ENCODE data around the gene USP30.
A peak's percentile ranks its signal among the peaks of the same experiment; 100 is the strongest.
"Not testable (repeated sequence)": the region's sequence is repeated elsewhere in the genome, so short reads cannot be mapped to it uniquely, and the experiment has no call there.

USP30 gene

GRCh38 chr12:109048706-109049105 is 3.7 kb upstream of the USP30 start:
- H3K4me3 ChIP-seq (ENCODE audit: low read length); DNase-seq (ENCODE audit: low read depth, low spot score): not testable (repeated sequence)

DNA sequence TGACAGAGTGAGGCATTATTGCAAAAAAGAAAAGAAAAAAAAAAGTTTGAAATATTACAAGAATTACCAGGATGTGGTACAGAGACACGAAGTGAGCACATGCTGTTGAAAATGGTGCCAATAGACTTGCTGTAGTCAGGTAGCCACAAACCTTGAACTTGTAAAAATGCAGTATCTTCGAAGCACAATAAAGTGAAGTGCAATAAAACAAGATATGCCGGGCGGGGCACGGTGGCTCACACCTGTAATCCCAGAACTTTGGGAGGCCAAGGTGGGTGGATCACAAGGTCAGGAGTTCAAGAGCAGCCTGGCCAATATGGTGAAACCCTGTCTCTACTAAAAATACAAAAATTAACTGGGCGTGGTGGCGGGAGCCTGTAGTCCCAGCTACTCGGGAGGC is 2.6 kb upstream of the USP30 start:
- DNase-seq (ENCODE audit: low read depth, low spot score); H3K4me3 ChIP-seq (ENCODE audit: low read length): not testable (repeated sequence)

GRCh38 chr12:109052097-109052413 is 321 bp upstream of the USP30 start:
- DNase-seq (ENCODE audit: low read depth, low spot score): no peak
- H3K4me3 ChIP-seq (ENCODE audit: low read length): peak overlapping the region; percentile 92

DNA sequence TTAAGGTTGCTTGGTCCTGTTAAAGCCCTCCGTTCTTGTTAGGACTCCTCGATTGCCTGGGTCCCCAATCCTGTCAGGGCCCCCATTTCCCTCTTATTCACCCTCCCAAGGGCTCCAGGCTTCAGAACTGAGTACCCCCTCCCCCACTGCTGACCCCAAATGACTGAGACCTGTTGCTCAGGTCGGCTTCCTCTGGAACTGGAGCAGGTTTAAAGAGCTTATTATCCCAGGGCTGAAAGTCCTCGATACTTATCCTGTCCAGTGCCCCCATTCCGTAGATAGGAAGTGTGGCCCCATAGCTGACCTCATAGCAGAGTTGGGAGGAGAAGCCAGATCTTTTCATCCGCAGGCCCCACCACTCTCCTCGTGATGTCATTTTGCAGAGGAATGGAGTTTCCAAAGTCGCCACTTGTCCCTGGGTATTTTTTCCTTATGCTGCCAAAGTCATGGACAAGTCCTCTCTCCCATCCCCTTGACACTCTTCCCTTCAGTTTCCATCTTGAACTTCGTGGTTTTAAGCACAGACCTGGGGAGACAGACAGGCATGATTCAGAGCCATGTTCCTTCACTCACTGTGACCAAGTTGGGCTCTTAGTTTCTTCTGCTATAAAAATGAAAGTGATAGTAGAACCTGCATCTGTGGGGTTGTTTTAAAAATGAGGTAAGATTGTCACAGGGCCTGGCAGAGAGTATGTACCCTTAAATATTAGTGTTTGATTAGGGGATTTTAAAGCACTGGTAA is 1.2 kb downstream of the USP30 start:
- H3K4me3 ChIP-seq (ENCODE audit: low read length): peak overlapping the region; percentile 92
- no peak for DNase-seq (ENCODE audit: low read depth, low spot score)

DNA sequence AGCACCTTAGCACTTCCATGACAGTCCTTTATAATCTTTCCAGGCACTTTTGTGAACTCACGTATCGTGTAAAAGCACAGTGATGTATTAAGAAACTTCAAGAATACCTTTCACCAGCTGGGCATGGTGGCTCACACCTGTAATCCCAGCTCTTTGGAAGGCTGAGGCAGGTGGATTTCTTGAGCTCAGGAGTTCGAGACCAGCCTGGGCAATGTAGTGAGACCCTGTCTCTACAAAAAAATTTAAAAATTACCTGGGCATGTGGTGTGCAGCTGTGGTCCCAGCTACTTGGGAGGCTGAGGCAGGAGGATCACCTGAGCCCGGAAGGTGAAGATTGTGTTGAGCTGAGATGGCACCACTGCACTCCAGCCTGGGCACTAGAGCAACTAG is 1.7 kb downstream of the USP30 start:
- H3K4me3 ChIP-seq (ENCODE audit: low read length); DNase-seq (ENCODE audit: low read depth, low spot score): not testable (repeated sequence)

DNA sequence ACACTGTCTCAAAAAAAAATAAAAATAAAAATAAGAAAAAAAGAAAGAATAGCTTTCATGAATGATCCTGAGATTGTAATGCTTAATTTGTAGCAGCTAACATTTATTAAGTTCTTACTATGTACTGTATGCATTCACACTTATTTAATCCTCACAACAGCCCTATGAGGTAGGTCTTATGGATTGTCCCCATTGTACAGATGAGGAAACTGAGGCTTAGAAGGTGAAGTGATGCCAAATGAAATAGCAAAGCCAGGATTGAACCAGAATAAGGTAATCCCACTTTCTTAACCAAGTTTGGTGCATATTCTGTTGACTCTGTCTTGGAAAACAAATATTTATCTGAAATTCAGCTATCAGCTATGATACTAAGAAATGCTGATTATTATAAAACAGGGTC is 2.1 kb downstream of the USP30 start:
- no peak for DNase-seq (ENCODE audit: low read depth, low spot score)
- H3K4me3 ChIP-seq (ENCODE audit: low read length): no peak overlapping the region

- no peak for DNase-seq (ENCODE audit: low read depth, low spot score)
- no peak overlapping the region for H3K4me3 ChIP-seq (ENCODE audit: low read length)
These were observed 4.5 kb downstream of the USP30 start for GRCh38 chr12:109056891-109057290.

- no peak for DNase-seq (ENCODE audit: low read depth, low spot score)
- H3K4me3 ChIP-seq (ENCODE audit: low read length): no peak overlapping the region
These were observed 5.0 kb downstream of the USP30 start for GRCh38 chr12:109057376-109057775.

GRCh38 chr12:109058773-109059172 is 6.4 kb downstream of the USP30 start:
- no peak overlapping the region for H3K4me3 ChIP-seq (ENCODE audit: low read length)
- no peak for DNase-seq (ENCODE audit: low read depth, low spot score)

GRCh38 chr12:109064143-109064542 is 11.8 kb downstream of the USP30 start:
- no peak for DNase-seq (ENCODE audit: low read depth, low spot score)
- no peak overlapping the region for H3K4me3 ChIP-seq (ENCODE audit: low read length)

DNA sequence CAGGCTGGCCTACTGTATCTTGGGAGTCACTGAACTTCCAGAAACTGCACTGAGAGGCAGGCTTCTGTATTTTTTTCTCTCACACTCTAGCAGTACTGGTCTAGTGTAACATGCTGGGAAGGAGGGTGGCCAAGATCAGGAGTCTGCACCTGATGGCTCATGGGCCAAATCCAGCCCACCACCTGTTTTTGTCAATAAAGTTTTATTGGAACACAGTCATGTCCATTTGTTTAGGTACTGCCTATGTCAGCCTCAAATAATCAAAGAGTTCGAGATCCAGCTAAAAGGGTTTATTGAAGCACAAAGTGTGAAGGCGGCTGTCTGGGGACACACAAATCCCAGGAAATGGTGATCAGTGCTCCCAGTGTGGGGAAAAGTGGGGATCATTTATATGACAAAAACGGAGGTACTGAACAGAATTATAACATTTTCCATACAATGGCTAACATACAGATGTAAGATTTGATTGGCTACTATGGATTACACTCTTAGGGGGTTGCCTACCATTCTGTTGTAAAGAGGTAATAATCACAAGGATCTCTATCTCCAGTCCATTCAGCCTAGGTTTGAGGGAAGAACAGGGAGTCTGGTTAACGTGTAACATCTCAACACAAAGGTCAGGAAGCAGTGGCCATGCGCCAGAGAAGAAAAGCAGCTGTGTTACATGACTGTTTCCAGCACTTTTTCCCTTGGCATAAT is 12.9 kb downstream of the USP30 start:
- DNase-seq (ENCODE audit: low read depth, low spot score): no peak
- H3K4me3 ChIP-seq (ENCODE audit: low read length): no peak overlapping the region

- DNase-seq (ENCODE audit: low read depth, low spot score): no peak
These were observed 13.4 kb downstream of the USP30 start for GRCh38 chr12:109065853-109066193.

DNA sequence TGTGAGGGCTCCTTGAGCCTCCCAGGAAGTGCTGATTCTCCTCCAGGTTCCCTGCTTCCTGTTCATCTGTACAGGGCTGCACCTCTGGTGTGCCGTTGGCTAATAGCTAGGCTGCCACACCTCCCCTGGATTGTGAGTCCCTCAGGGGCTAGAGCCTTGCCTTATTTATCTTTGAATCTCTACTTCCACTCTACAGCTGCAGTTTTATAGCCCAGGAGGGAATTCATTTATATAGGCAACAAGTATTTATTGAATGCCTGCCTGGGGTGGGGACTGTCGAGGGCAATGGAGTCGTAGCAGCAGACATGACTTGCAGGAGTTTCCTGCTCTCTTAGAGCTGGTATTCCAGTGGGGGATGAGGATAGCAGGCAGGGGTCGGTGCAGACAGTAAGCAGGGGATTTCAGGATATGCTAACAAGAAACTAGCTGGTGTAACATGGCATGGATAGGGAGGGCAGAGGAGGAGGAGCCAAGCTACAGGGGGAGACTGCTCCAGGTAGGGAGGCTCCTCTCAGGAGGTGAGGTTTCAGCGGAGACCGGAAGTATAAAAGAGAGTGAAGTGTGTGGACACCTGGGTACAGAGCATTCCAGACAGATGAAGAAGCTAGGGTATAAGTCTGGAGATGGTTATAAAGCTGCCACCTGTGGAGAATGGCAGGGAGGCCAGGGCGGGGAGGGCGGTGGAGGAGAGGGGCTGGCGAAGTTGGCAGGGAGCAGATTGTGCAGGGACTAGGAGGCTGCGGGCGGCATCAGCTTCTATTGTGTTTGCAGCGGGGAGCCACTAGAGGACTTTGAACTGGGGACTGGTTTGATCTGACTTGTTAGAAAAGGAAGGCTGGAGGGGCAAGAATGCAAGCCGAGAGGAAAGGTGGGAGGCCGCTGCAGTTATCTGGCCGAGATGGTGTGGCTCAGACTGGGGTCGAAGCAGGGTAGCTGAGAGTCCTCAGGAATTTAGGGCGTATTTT is 17.2 kb downstream of the USP30 start:
- H3K4me3 ChIP-seq (ENCODE audit: low read length): no peak overlapping the region
- no peak for DNase-seq (ENCODE audit: low read depth, low spot score)

More at GRCh38 chr12:109065853-109066193, 13.4 kb downstream of the USP30 start:
- H3K4me3 ChIP-seq (ENCODE audit: low read length): no peak overlapping the region

DNA sequence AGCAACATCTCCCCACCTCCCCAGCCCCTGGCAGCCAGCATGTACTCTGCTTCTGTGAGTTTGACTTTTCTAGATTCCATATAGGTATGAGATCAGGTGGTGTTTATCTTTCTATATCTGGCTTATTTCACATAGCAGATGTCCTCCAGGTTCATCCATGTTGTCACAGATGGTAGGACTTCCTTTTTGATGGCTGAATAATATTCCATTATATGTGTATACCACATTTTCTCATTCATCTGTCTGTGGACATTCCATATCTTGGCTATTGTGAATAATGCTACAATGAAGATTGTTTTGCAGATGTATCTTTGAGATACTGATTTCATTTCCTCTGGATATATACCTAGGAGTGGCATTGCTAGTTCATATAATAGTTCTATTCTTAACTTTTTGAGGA is 22.5 kb downstream of the USP30 start:
- no peak for DNase-seq (ENCODE audit: low read depth, low spot score)
- no peak overlapping the region for H3K4me3 ChIP-seq (ENCODE audit: low read length)

DNA sequence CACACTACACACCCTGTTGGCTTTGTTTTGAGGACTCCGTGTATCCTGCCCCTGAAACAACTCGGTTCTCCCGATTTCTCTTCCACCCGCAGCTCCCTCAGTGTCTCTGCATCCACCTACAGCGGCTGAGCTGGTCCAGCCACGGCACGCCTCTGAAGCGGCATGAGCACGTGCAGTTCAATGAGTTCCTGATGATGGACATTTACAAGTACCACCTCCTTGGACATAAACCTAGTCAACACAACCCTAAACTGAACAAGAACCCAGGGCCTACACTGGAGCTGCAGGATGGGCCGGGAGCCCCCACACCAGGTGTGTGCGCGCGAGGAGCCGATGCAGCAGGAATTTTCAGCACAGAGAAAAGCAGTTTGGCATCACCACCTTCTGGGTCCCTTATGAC is 30.4 kb downstream of the USP30 start:
- H3K4me3 ChIP-seq (ENCODE audit: low read length): no peak overlapping the region
- DNase-seq (ENCODE audit: low read depth, low spot score): no peak

DNA sequence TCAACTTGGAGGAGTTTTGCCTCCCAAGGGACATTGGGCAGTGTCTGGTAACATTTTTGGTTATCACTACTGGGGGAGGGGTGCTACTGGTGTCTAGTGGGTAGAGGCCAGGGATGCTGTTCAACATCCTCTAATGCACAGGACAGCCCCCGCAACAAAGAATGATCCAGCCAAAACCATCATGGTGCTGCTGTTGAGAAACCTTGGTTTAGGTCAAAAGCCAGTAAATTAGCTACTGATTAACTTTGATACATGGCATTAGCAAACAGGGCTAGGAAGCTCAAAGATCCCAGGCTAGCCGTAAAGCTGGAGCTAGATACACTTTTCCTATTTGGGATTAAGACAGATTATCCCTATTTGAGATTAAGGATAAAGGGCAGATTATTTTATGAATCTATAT is 32.0 kb downstream of the USP30 start:
- no peak for DNase-seq (ENCODE audit: low read depth, low spot score)
- H3K4me3 ChIP-seq (ENCODE audit: low read length): no peak overlapping the region

DNA sequence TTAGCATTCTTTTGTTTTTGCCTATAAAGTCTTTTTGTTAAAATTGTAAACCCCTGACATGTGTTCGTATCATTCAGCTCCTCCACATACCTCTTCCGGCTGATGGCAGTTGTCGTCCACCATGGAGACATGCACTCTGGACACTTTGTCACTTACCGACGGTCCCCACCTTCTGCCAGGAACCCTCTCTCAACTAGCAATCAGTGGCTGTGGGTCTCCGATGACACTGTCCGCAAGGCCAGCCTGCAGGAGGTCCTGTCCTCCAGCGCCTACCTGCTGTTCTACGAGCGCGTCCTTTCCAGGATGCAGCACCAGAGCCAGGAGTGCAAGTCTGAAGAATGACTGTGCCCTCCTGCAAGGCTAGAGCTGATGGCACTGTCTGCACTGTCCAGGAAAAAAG is 33.2 kb downstream of the USP30 start:
- H3K4me3 ChIP-seq (ENCODE audit: low read length): no peak overlapping the region
- DNase-seq (ENCODE audit: low read depth, low spot score): no peak

DNA sequence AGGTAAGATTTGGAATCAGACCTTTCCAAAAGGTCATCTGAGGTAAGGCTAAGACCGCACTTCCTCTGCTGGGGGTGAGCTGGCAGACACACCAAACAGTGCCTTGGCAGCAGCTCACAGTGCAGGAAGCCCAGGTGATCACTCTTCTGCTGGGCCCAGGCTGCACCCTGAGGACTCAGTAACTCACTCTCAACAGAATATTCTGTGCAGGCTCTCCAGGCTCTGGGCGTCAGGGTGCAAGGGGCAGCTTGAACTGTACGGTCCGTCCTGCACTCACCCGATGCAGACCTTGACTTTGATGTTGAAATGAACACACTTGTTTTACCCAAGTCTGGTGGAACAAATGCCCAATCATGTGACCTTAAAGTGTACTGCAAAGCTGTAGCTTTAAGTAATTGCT is 34.9 kb downstream of the USP30 start:
- no peak overlapping the region for H3K4me3 ChIP-seq (ENCODE audit: low read length)
- no peak for DNase-seq (ENCODE audit: low read depth, low spot score)

DNA sequence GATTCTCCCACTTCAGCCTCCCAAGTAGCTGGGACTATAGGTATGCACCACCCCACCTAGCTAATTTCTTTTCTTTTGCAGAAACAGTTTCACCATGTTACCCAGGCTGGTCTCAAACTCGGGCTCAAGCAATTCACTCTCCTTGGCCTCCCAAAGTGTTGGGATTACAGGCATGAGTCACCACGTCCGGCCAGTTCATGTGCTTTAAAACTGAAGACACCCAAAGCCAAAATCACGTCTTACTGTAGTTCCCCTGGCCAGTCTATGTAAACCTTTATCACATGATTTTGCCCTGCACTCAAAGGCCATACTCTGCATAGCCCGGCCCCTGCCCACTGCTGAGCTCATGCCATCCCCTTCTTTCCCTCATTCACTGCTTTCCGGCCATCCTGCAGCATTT is 36.4 kb downstream of the USP30 start:
- no peak for DNase-seq (ENCODE audit: low read depth, low spot score)
- H3K4me3 ChIP-seq (ENCODE audit: low read length): no peak overlapping the region

DNA sequence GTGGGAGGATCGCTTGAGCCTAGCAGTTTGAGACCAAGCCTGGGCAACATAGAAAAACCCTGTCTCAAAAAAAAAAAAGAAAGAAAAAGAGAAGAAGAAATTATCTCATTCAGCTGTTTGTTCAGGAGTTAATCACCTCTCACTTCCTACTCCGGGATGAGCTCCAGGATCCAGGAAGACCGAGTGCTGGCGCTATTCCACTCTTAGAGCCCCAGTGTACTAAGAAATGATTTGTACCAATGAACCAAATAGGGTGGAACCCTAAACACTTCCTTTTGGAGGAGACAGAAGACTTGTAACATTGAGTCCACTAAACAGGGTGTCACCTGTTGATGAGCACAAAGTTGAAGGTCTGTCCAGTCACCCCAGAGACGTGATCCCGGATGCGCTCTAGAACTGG is 37.3 kb downstream of the USP30 start:
- H3K4me3 ChIP-seq (ENCODE audit: low read length): no peak overlapping the region
- DNase-seq (ENCODE audit: low read depth, low spot score): no peak

Data from Jurkat, Clone E6-1 (cell line).